HepG2 (cell line): ENCODE results near the gene PROCR. TPM values are rescaled to one million over a fixed set of nuclear protein-coding genes. Genes with fewer than 3 reads are reported as not detected.

Experiments
- ARNT ChIP-seq: fragments of 450-650 bp; IDR thresholded peaks from 2 replicates; pipeline ENCODE4 v1.6.1; 2017
- ATF7 ChIP-seq, 2 experiments: fragments of 450-650 bp in 1 of 2; sonication (generic) in 1 of 2; formaldehyde crosslinking in 1 of 2; IDR thresholded peaks; 2 replicates each; pipeline versions ENCODE4 v1.4.0 to v1.6.1; 2016 to 2020; ENCODE audit warnings: antibody characterized with exemption in 1 of 2, mild to moderate bottlenecking in 1 of 2, missing genetic modification reagents in 1 of 2
- CCDC6 ChIP-seq: sonication (generic); formaldehyde crosslinking; IDR thresholded peaks from 2 replicates; pipeline ENCODE4 v1.8.1; 2022; ENCODE audit warnings: mild to moderate bottlenecking, missing genetic modification reagents, moderate library complexity
- FIP1L1 ChIP-seq: fragments of 200-400 bp; formaldehyde crosslinking; IDR thresholded peaks from 2 replicates; pipeline ENCODE4 v1.6.1; 2018; ENCODE audit warnings: low read depth, mild to moderate bottlenecking, low read length, moderate library complexity, borderline replicate concordance; ENCODE audit not compliant: insufficient read depth
- GTF2F1 ChIP-seq: fragments of 150-350 bp; IDR thresholded peaks from 2 replicates; pipeline ENCODE4 v1.6.1; 2014; ENCODE audit warnings: low read length
- HCFC1 ChIP-seq: fragments of 150-350 bp; IDR thresholded peaks from 2 replicates; pipeline ENCODE4 v1.6.1; 2014; ENCODE audit warnings: low read depth, low read length
- HNRNPL ChIP-seq: fragments of 200-400 bp; formaldehyde crosslinking; IDR thresholded peaks from 2 replicates; pipeline ENCODE4 v1.6.1; 2017; ENCODE audit warnings: mild to moderate bottlenecking, low read depth, low read length
- HOXA9 ChIP-seq: sonication (generic); formaldehyde crosslinking; IDR thresholded peaks from 2 replicates; pipeline ENCODE4 v1.8.1; 2022; ENCODE audit warnings: missing genetic modification reagents, mild to moderate bottlenecking, moderate library complexity, borderline replicate concordance
- KDM5A ChIP-seq: fragments of 200-600 bp; sonication (generic); IDR thresholded peaks from 2 replicates; pipeline ENCODE4 v1.7.0; 2018; ENCODE audit warnings: antibody characterized with exemption, mild to moderate bottlenecking, low read length, borderline replicate concordance
- PCBP1 ChIP-seq: fragments of 200-400 bp; formaldehyde crosslinking; IDR thresholded peaks from 2 replicates; pipeline ENCODE4 v1.6.1; 2017; ENCODE audit warnings: mild to moderate bottlenecking, low read depth, low read length, borderline replicate concordance
- PHB2 ChIP-seq: fragments of 450-650 bp; IDR thresholded peaks from 2 replicates; pipeline ENCODE4 v1.6.1; 2018; ENCODE audit not compliant: partially characterized antibody
- SKI ChIP-seq: fragments of 450-650 bp; IDR thresholded peaks from one replicate; pipeline ENCODE4 v1.6.1; 2018; ENCODE audit warnings: mild to moderate bottlenecking; ENCODE audit not compliant: partially characterized antibody
- SP4 ChIP-seq: sonication (generic); formaldehyde crosslinking; IDR thresholded peaks from 2 replicates; pipeline ENCODE4 v1.8.1; 2023; ENCODE audit warnings: mild to moderate bottlenecking, missing genetic modification reagents
- STAG1 ChIP-seq: sonication (generic); formaldehyde crosslinking; IDR thresholded peaks from 2 replicates; pipeline ENCODE4 v1.4.0; 2020; ENCODE audit warnings: missing genetic modification reagents
- TCF7 ChIP-seq: sonication (generic); IDR thresholded peaks from 2 replicates; pipeline ENCODE4 v1.6.1; 2016; ENCODE audit warnings: antibody characterized with exemption, low read depth
- TEAD2 ChIP-seq: sonication (generic); formaldehyde crosslinking; IDR thresholded peaks from 2 replicates; pipeline ENCODE4 v1.9.0; 2021; ENCODE audit warnings: missing genetic modification reagents
- ZNF350 ChIP-seq: sonication (generic); formaldehyde crosslinking; IDR thresholded peaks from 2 replicates; pipeline ENCODE4 v1.4.0; 2020; ENCODE audit warnings: mild to moderate bottlenecking, low read depth, missing genetic modification reagents, borderline replicate concordance
- polyA plus RNA-seq, 8 experiments: library from polyadenylated mRNA; depleted of rRNA in 3 of 8; stranded (reverse) in 7 of 8; unstranded in 1 of 8; fragments of >200 nt; fragmentation: Illumina TruSeq in 4 of 8; extraction: Trizol in 4 of 8; gene quantifications; 2 replicates each; pipeline versions ENCODE4 v1.2.1 to v1.2.3, GENCODE V29; 2011 to 2016; ENCODE audit warnings: low read depth in 4 of 8, missing spikeins in 1 of 8, mixed read lengths in 1 of 8; ENCODE audit not compliant: insufficient read depth in 1 of 8
- total RNA-seq, 5 experiments: library from RNA; depleted of rRNA; stranded (reverse); fragments of >200 nt; fragmentation: Illumina TruSeq; extraction: Trizol; gene quantifications; 2 replicates each; pipeline ENCODE4 v1.2.3, GENCODE V29; 2016; ENCODE audit warnings: low read depth in 1 of 5
- TF ChIP-seq, protein P1 (sequence below): sonication (generic); formaldehyde crosslinking; IDR thresholded peaks from 2 replicates; pipeline ENCODE4 v1.5.1; 2020; ENCODE audit warnings: missing genetic modification reagents, mild to moderate bottlenecking, borderline replicate concordance
- TF ChIP-seq, protein P2 (sequence below): sonication (generic); formaldehyde crosslinking; IDR thresholded peaks from 2 replicates; pipeline ENCODE4; 2020; ENCODE audit warnings: missing genetic modification reagents, mild to moderate bottlenecking, borderline replicate concordance
- TF ChIP-seq, protein P3 (sequence below): sonication (generic); formaldehyde crosslinking; IDR thresholded peaks from 2 replicates; pipeline ENCODE4 v1.5.0; 2020; ENCODE audit warnings: mild to moderate bottlenecking, missing genetic modification reagents
- TF ChIP-seq, protein P4 (sequence below): sonication (generic); formaldehyde crosslinking; IDR thresholded peaks from 2 replicates; pipeline ENCODE4 v1.8.0; 2022; ENCODE audit warnings: mild to moderate bottlenecking, missing genetic modification reagents; ENCODE audit not compliant: insufficient replicate concordance

Gene PROCR
- total and polyA plus RNA-seq, 2 of the 13 experiments (the other 11 are each of a cell fraction or from before 2014, with no cell fraction given) = 1.4 to 1.7 TPM

DNA sequence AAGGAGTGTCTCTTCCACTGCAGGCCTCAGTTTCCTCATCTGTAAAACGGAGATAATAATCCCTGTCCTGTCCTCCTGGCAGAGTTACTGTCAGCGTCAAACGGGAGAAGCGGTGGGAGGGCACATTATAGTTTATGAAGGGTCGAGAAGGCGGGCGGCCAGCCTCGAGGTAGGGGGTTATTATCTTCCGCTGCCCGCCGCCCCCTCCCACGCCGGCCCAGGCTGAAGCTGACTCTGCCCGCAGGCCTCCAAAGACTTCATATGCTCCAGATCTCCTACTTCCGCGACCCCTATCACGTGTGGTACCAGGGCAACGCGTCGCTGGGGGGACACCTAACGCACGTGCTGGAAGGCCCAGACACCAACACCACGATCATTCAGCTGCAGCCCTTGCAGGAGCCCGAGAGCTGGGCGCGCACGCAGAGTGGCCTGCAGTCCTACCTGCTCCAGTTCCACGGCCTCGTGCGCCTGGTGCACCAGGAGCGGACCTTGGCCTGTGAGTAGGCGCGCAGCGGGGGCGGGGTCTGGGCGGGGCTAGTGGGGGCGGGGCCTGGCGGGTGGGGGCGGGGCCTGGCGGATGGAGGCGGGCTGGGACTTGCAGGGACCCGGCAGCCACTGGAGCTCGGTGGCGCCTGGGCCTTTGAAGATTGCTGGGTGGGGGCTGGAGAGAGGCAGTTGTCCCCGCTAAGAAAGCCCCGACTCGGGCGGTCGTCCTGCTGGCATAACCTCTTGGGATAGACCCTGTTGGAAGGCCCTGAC lies 2.8 kb downstream of the PROCR start (continued):
- TF ChIP-seq TCF7 (no peak), TEAD2 (CRISPR knock-in tag) (no peak; the same call in 1 of the 2 replicates), SKI (peak; percentile 44), ARNT (no peak), CCDC6 (CRISPR knock-in tag) (peak; percentile 64; the same call in 1 of the 2 replicates), HNRNPL (peak; percentile 88; the same call in 1 of the 2 replicates), KDM5A (no peak), FIP1L1 (no peak), PCBP1 (0 out of 2 replicates have a peak, but pooled peaks have one; percentile 68), HCFC1 (no peak), GTF2F1 (no peak), ZNF350 (CRISPR knock-in tag) (peak; percentile 78; the same call in 1 of the 2 replicates), STAG1 (CRISPR knock-in tag) (no peak), HOXA9 (CRISPR knock-in tag) (peak; percentile 90; the same call in 1 of the 2 replicates), PHB2 (no peak), ATF7 (IDR thresholded peaks at IDR 0.05) (no peak), ATF7 (CRISPR knock-in tag; IDR thresholded peaks at IDR 0.05) (peak; percentile 58; the same call in 1 of the 2 replicates), SP4 (CRISPR knock-in tag) (peak; percentile 86)
- TF ChIP-seq, protein P1, sequence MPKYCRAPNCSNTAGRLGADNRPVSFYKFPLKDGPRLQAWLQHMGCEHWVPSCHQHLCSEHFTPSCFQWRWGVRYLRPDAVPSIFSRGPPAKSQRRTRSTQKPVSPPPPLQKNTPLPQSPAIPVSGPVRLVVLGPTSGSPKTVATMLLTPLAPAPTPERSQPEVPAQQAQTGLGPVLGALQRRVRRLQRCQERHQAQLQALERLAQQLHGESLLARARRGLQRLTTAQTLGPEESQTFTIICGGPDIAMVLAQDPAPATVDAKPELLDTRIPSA (CRISPR knock-in tag) = 0 out of 2 replicates have a peak, but pooled peaks have one; percentile 53
- TF ChIP-seq, protein P2, sequence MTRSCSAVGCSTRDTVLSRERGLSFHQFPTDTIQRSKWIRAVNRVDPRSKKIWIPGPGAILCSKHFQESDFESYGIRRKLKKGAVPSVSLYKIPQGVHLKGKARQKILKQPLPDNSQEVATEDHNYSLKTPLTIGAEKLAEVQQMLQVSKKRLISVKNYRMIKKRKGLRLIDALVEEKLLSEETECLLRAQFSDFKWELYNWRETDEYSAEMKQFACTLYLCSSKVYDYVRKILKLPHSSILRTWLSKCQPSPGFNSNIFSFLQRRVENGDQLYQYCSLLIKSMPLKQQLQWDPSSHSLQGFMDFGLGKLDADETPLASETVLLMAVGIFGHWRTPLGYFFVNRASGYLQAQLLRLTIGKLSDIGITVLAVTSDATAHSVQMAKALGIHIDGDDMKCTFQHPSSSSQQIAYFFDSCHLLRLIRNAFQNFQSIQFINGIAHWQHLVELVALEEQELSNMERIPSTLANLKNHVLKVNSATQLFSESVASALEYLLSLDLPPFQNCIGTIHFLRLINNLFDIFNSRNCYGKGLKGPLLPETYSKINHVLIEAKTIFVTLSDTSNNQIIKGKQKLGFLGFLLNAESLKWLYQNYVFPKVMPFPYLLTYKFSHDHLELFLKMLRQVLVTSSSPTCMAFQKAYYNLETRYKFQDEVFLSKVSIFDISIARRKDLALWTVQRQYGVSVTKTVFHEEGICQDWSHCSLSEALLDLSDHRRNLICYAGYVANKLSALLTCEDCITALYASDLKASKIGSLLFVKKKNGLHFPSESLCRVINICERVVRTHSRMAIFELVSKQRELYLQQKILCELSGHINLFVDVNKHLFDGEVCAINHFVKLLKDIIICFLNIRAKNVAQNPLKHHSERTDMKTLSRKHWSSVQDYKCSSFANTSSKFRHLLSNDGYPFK (CRISPR knock-in tag) = peak; percentile 73
- TF ChIP-seq, protein P3, sequence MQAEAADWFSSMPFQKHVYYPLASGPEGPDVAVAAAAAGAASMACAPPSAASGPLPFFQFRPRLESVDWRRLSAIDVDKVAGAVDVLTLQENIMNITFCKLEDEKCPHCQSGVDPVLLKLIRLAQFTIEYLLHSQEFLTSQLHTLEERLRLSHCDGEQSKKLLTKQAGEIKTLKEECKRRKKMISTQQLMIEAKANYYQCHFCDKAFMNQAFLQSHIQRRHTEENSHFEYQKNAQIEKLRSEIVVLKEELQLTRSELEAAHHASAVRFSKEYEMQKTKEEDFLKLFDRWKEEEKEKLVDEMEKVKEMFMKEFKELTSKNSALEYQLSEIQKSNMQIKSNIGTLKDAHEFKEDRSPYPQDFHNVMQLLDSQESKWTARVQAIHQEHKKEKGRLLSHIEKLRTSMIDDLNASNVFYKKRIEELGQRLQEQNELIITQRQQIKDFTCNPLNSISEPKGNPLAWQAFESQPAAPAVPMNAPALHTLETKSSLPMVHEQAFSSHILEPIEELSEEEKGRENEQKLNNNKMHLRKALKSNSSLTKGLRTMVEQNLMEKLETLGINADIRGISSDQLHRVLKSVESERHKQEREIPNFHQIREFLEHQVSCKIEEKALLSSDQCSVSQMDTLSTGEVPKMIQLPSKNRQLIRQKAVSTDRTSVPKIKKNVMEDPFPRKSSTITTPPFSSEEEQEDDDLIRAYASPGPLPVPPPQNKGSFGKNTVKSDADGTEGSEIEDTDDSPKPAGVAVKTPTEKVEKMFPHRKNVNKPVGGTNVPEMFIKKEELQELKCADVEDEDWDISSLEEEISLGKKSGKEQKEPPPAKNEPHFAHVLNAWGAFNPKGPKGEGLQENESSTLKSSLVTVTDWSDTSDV (CRISPR knock-in tag) = peak; percentile 96
- TF ChIP-seq, protein P4, sequence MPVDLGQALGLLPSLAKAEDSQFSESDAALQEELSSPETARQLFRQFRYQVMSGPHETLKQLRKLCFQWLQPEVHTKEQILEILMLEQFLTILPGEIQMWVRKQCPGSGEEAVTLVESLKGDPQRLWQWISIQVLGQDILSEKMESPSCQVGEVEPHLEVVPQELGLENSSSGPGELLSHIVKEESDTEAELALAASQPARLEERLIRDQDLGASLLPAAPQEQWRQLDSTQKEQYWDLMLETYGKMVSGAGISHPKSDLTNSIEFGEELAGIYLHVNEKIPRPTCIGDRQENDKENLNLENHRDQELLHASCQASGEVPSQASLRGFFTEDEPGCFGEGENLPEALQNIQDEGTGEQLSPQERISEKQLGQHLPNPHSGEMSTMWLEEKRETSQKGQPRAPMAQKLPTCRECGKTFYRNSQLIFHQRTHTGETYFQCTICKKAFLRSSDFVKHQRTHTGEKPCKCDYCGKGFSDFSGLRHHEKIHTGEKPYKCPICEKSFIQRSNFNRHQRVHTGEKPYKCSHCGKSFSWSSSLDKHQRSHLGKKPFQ (CRISPR knock-in tag) = peak; percentile 61
